Endothelial cell of umbilical vein (primary cell): ENCODE measurements around the gene CENPF. TPM values are rescaled to one million over a fixed set of nuclear protein-coding genes. Genes with fewer than 3 reads are reported as not detected.

Experiments
- BruUV-seq: library from RNA; stranded (reverse); fragments of 400-500 nt; replicated peaks from 2 replicates; lab custom pipeline; 2021; lab: Mats Ljungman, UMichigan
- CTCF ChIA-PET: fragments of 300-600, 350-600 bp; sonication (Branson Sonifier 250); formaldehyde crosslinking; loops from one replicate; lab custom pipeline; 2021; ENCODE audit warnings: antibody characterized with exemption, inconsistent platforms; lab: Charles Lee
- POLR2A ChIA-PET: fragments of 300-600, 350-600 bp; sonication (Branson Sonifier 250); formaldehyde crosslinking; loops from one replicate; lab custom pipeline; 2021; ENCODE audit warnings: antibody characterized with exemption, inconsistent platforms; lab: Charles Lee
- DNase-seq: peaks from one replicate; pipeline ENCODE4 v3.0.0-alpha.2; 2011; ENCODE audit warnings: low read depth, low spot score
- FAIRE-seq: peaks from 2 replicates; lab custom pipeline; 2011; peaks lifted over from hg19 to GRCh38; lab: Jason Lieb, UNC
- H2AFZ ChIP-seq: 2 replicates; pipeline ENCODE4 v1.6.0; 2012; ENCODE audit warnings: low read depth, low read length, control low read depth, inconsistent platforms
- H3K27ac ChIP-seq: 2 replicates; pipeline ENCODE4 v1.5.1; 2011; ENCODE audit warnings: low read depth, mild to moderate bottlenecking, control low read depth, low read length, moderate library complexity; ENCODE audit not compliant: insufficient read depth
- H3K27me3 ChIP-seq, 2 experiments: 2 replicates each; pipeline versions ENCODE4 v1.6.0 to v1.6.1; 2011; ENCODE audit warnings: low read length in 2 of 2, mixed read lengths in 1 of 2; ENCODE audit not compliant: control insufficient read depth in 2 of 2, insufficient read depth in 2 of 2
- H3K36me3 ChIP-seq, 2 experiments: 2 replicates in 1 of 2; 3 replicates in 1 of 2; pipeline ENCODE4 v1.5.1; 2011; ENCODE audit warnings: low read length in 2 of 2, mild to moderate bottlenecking in 1 of 2, moderate library complexity in 1 of 2; ENCODE audit not compliant: control insufficient read depth in 2 of 2, insufficient read depth in 2 of 2; ENCODE audit errors: extremely low read depth in 1 of 2
- H3K4me1 ChIP-seq: 3 replicates; pipeline ENCODE4 v1.5.1; 2011; ENCODE audit warnings: mild to moderate bottlenecking, low read length; ENCODE audit not compliant: control insufficient read depth, insufficient read depth; ENCODE audit errors: extremely low read depth
- H3K4me2 ChIP-seq: 2 replicates; pipeline ENCODE4 v1.6.1; 2011; ENCODE audit warnings: low read length, control low read depth, mixed read lengths; ENCODE audit not compliant: insufficient read depth
- H3K4me3 ChIP-seq, 3 experiments: fragments of 200-600 bp in 1 of 3; sonication (generic), shearing (Covaris generic) in 1 of 3; replicated peaks in 1 of 3; 2 replicates each; pipeline ENCODE4 v1.5.1; 2011 to 2016; ENCODE audit warnings: control low read depth in 3 of 3, low read length in 3 of 3, mild to moderate bottlenecking in 2 of 3, inconsistent platforms in 1 of 3, low read depth in 1 of 3, moderate library complexity in 1 of 3; ENCODE audit not compliant: insufficient read depth in 1 of 3
- H3K79me2 ChIP-seq: 2 replicates; pipeline ENCODE4 v1.6.0; 2012; ENCODE audit warnings: low read length, inconsistent platforms; ENCODE audit not compliant: control insufficient read depth, insufficient read depth
- H3K9ac ChIP-seq: replicated peaks from 2 replicates; pipeline ENCODE3; 2011; ENCODE audit warnings: low read length, control low read depth; ENCODE audit not compliant: insufficient read depth; ENCODE audit errors: extremely low read depth
- H3K9me1 ChIP-seq: replicated peaks from 3 replicates; pipeline ENCODE4 v1.6.0; 2011; ENCODE audit warnings: mild to moderate bottlenecking, low read length; ENCODE audit not compliant: control insufficient read depth, insufficient read depth; ENCODE audit errors: extremely low read depth
- H3K9me3 ChIP-seq: replicated peaks from 2 replicates; pipeline ENCODE4 v1.5.1; 2012; ENCODE audit warnings: low read length, inconsistent platforms; ENCODE audit not compliant: control insufficient read depth, insufficient read depth
- H4K20me1 ChIP-seq: replicated peaks from 2 replicates; pipeline ENCODE3; 2011; ENCODE audit warnings: mild to moderate bottlenecking, low read length; ENCODE audit not compliant: control insufficient read depth, insufficient read depth; ENCODE audit errors: extremely low read depth
- CTCF ChIP-seq, 2 donors: IDR thresholded peaks; 1 replicate in 1 of 2; 2 replicates in 1 of 2; pipeline ENCODE4 v1.5.1; 2011; ENCODE audit warnings: low read length in 2 of 2, mild to moderate bottlenecking in 2 of 2, moderate library complexity in 2 of 2, control low read depth in 1 of 2, inconsistent platforms in 1 of 2, low read depth in 1 of 2; ENCODE audit not compliant: insufficient read depth in 1 of 2; ENCODE audit errors: extremely low read depth in 1 of 2
- EZH2 ChIP-seq: IDR thresholded peaks from 2 replicates; pipeline ENCODE4 v1.6.1; 2012; ENCODE audit warnings: borderline replicate concordance, low read depth, mild to moderate bottlenecking, moderate library complexity, low read length, inconsistent platforms; ENCODE audit not compliant: severe bottlenecking
- FOS ChIP-seq: IDR thresholded peaks from 2 replicates; pipeline ENCODE4 v1.6.1; 2011; ENCODE audit warnings: mild to moderate bottlenecking, low read length, moderate library complexity, borderline replicate concordance; ENCODE audit not compliant: insufficient read depth
- GATA2 ChIP-seq: IDR thresholded peaks from 2 replicates; pipeline ENCODE4 v1.7.0; 2011; ENCODE audit warnings: low read depth, mild to moderate bottlenecking, moderate library complexity, mixed read lengths, low read length; ENCODE audit not compliant: insufficient read length, insufficient read depth
- JUN ChIP-seq: IDR thresholded peaks from 2 replicates; pipeline ENCODE4 v1.6.1; 2011; ENCODE audit warnings: borderline replicate concordance, low read depth; ENCODE audit not compliant: insufficient read length, insufficient read depth
- MAX ChIP-seq: IDR thresholded peaks from 2 replicates; pipeline ENCODE4 v1.6.1; 2011; ENCODE audit not compliant: insufficient read depth, insufficient read length
- MYC ChIP-seq: IDR thresholded peaks from one replicate; pipeline ENCODE4 v1.6.1; 2011; ENCODE audit warnings: mild to moderate bottlenecking, low read depth, low read length
- POLR2A ChIP-seq: IDR thresholded peaks from 2 replicates; pipeline ENCODE4 v1.6.1; 2012; ENCODE audit warnings: low read depth, mild to moderate bottlenecking, control low read depth, low read length
- POLR2AphosphoS5 ChIP-seq: IDR thresholded peaks from 2 replicates; pipeline ENCODE4 v1.6.1; 2012; ENCODE audit warnings: low read depth, mild to moderate bottlenecking, control low read depth, low read length, moderate library complexity; ENCODE audit not compliant: insufficient read depth
- dilution Hi-C: fragments of 300-500 bp; cut with MboI; formaldehyde crosslinking; loops from one replicate; pipeline ENCODE4 v1.15.0; 2019; ENCODE audit warnings: low sequenced_read_pairs; ENCODE audit not compliant: extremely low pct_ligation_motif_present
- intact Hi-C: fragments of 100-400 bp; cut with micrococcal nuclease; formaldehyde crosslinking; loops from one replicate; pipeline ENCODE4 v1.10.0; 2022
- polyA plus RNA-seq, 4 experiments: library from polyadenylated mRNA; depleted of rRNA in 3 of 4; stranded (reverse) in 3 of 4; unstranded in 1 of 4; fragments of >200 nt; gene quantifications; 2 replicates each; pipeline versions ENCODE4 v1.2.1 to v1.2.3, GENCODE V29; 2011 to 2012; ENCODE audit warnings: missing spikeins in 1 of 4
- total RNA-seq: library from RNA; stranded (reverse); gene quantifications from 2 replicates; pipeline ENCODE4 v1.2.3, GENCODE V29; 2021

The CENPF gene
- total and polyA plus RNA-seq, 2 donors (not counting 3 experiments of a cell fraction or from before 2014, with no cell fraction given): 6.4 to 66.2 TPM

- H2AFZ ChIP-seq: no peak overlapping the region
- no peaks in the 10 kb centered on the region for H3K9me1 ChIP-seq
- H3K4me1 ChIP-seq: no peaks in the 10 kb centered on the region
- DNase-seq (no peak), FAIRE-seq (no peak)
- ChIA-PET POLR2A (no interaction called here), CTCF (no interaction called here)
- H3K27ac ChIP-seq: no peak overlapping the region
- no TSS peak for BruUV-seq
- H3K4me3 ChIP-seq: no peak overlapping the region
- dilution Hi-C loops: no loop called here
- no peaks in the 10 kb centered on the region for H3K27me3 ChIP-seq
- no peaks in the 10 kb centered on the region for H3K9me3 ChIP-seq
- no peaks in the 10 kb centered on the region for H4K20me1 ChIP-seq
- TF ChIP-seq MYC (no peak), JUN (no peak), EZH2 (no peak), FOS (no peak), GATA2 (no peak), MAX (no peak), CTCF (IDR thresholded peaks at IDR 0.05; ENCODE audit: extremely low read depth in 1 of 2, insufficient read depth in 1 of 2, low read depth in 1 of 2, low read length in 2 of 2) (no peak), POLR2A (no peak), POLR2AphosphoS5 (no peak)
- no peaks in the 10 kb centered on the region for H3K79me2 ChIP-seq
- H3K36me3 ChIP-seq: peaks cover 0 to 11% of the 10 kb centered on the region in 2 experiments
- intact Hi-C loops: no loop called here
- no peak overlapping the region for H3K4me2 ChIP-seq
- no peak overlapping the region for H3K9ac ChIP-seq
These were observed 46.6 kb downstream of the CENPF start for GRCh38 chr1:214649607-214650006.
